GM12878 (cell line): Measurements from ENCODE around the gene FGB. TPM values are rescaled to one million over a fixed set of nuclear protein-coding genes. Genes with fewer than 3 reads are reported as not detected.

Experiments
- ATAC-seq: fragments of 200-7000 bp; cut with Tn5 transposase; 3 replicates; pipeline ENCODE4 v1.9.1; 2020; ENCODE audit warnings: mild to moderate bottlenecking, moderate library complexity
- BruUV-seq: library from RNA; stranded (reverse); fragments of 400-500 nt; replicated peaks from 2 replicates; lab custom pipeline; 2021; lab: Mats Ljungman, UMichigan
- CTCF ChIA-PET: fragments of 300-600 bp; sonication (Branson Sonifier 250); formaldehyde crosslinking; extraction: SDS; loops from one replicate; lab custom pipeline; 2021; ENCODE audit warnings: inconsistent platforms; lab: Yijun Ruan, JAX
- POLR2A ChIA-PET: fragments of 350-600 bp; formaldehyde crosslinking; extraction: SDS; loops from one replicate; lab custom pipeline; 2021; ENCODE audit warnings: inconsistent platforms; lab: Charles Lee
- RAD21 ChIA-PET: fragments of 300-600 bp; sonication (Branson Sonifier 250); formaldehyde crosslinking; loops from one replicate; lab custom pipeline; 2023; ENCODE audit warnings: antibody characterized with exemption; ENCODE audit not compliant: unreplicated experiment; lab: Charles Lee
- SMC1A ChIA-PET: fragments of 300-600 bp; sonication (Branson Sonifier 250); formaldehyde crosslinking; loops from one replicate; lab custom pipeline; 2023; ENCODE audit not compliant: unreplicated experiment, uncharacterized antibody; lab: Charles Lee
- DNase-seq: peaks from one replicate; pipeline ENCODE4 v3.0.0-alpha.2; 2011; ENCODE audit warnings: low read depth, low spot score
- FAIRE-seq: peaks from 3 replicates; lab custom pipeline; 2011; peaks lifted over from hg19 to GRCh38; lab: Jason Lieb, UNC
- H2AFZ ChIP-seq: 2 replicates; pipeline ENCODE4 v1.6.0; 2011; ENCODE audit warnings: low read depth, low read length, control low read depth; ENCODE audit not compliant: control insufficient read depth
- H3K27ac ChIP-seq: 2 replicates; pipeline ENCODE4 v1.5.1; 2011; ENCODE audit warnings: control low read depth; ENCODE audit not compliant: control insufficient read depth, insufficient read depth
- H3K27me3 ChIP-seq, 2 experiments: replicated peaks in 1 of 2; 2 replicates each; pipeline versions ENCODE4 v1.6.0 to v1.6.1; 2011; ENCODE audit warnings: low read length in 1 of 2; ENCODE audit not compliant: control insufficient read depth in 2 of 2, insufficient read depth in 2 of 2
- H3K36me3 ChIP-seq, 2 experiments: 2 replicates each; pipeline ENCODE4 v1.5.1; 2011; ENCODE audit warnings: low read length in 1 of 2; ENCODE audit not compliant: control insufficient read depth in 2 of 2, insufficient read depth in 2 of 2
- H3K4me1 ChIP-seq: 2 replicates; pipeline ENCODE4 v1.6.1; 2011; ENCODE audit warnings: mild to moderate bottlenecking, low read length, moderate library complexity, mixed read lengths; ENCODE audit not compliant: control insufficient read depth, insufficient read depth
- H3K4me2 ChIP-seq: 2 replicates; pipeline ENCODE4 v1.6.0; 2011; ENCODE audit warnings: control low read depth; ENCODE audit not compliant: control insufficient read depth, insufficient read depth
- H3K4me3 ChIP-seq: fragments of 200-600 bp; sonication (generic); 2 replicates; pipeline ENCODE4 v1.5.1; 2016
- H3K79me2 ChIP-seq: 2 replicates; pipeline ENCODE4 v1.6.0; 2011; ENCODE audit warnings: low read length; ENCODE audit not compliant: control insufficient read depth, insufficient read depth
- H3K9ac ChIP-seq: 2 replicates; pipeline ENCODE4 v1.8.0; 2011; ENCODE audit warnings: low read length, control low read depth, mixed read lengths; ENCODE audit not compliant: control insufficient read depth, insufficient read depth
- H3K9me3 ChIP-seq: replicated peaks from 3 replicates; pipeline ENCODE4 v1.5.1; 2011; ENCODE audit warnings: mild to moderate bottlenecking, low read length; ENCODE audit not compliant: control insufficient read depth, insufficient read depth
- H4K20me1 ChIP-seq: 2 replicates; pipeline ENCODE4 v1.6.0; 2011; ENCODE audit not compliant: control insufficient read depth, insufficient read depth
- ATF7 ChIP-seq: fragments of 450-650 bp; IDR thresholded peaks from 2 replicates; pipeline ENCODE4 v1.6.1; 2016; ENCODE audit warnings: low read depth, mild to moderate bottlenecking
- BMI1 ChIP-seq: fragments of 450-650 bp; IDR thresholded peaks from 2 replicates; pipeline ENCODE4 v1.6.1; 2016; ENCODE audit warnings: mild to moderate bottlenecking, moderate library complexity, borderline replicate concordance
- CREM ChIP-seq: IDR thresholded peaks from 2 replicates; pipeline ENCODE4 v1.6.1; 2014; ENCODE audit warnings: antibody characterized with exemption, low read depth
- DPF2 ChIP-seq: fragments of 450-650 bp; IDR thresholded peaks from 2 replicates; pipeline ENCODE4 v1.6.1; 2017; ENCODE audit warnings: mild to moderate bottlenecking
- LARP7 ChIP-seq: fragments of 450-650 bp; IDR thresholded peaks from 2 replicates; pipeline ENCODE4 v1.6.1; 2017; ENCODE audit warnings: mild to moderate bottlenecking
- MTA3 ChIP-seq: IDR thresholded peaks from 2 replicates; pipeline ENCODE4 v1.6.1; 2012; ENCODE audit warnings: low read length, inconsistent platforms, borderline replicate concordance
- NR2C1 ChIP-seq: fragments of 450-650 bp; IDR thresholded peaks from 2 replicates; pipeline ENCODE4 v1.6.1; 2017; ENCODE audit warnings: antibody characterized with exemption, mild to moderate bottlenecking, moderate library complexity
- NR2F1 ChIP-seq: fragments of 450-650 bp; conservative IDR thresholded peaks from 2 replicates; pipeline ENCODE4 v1.6.1; 2017; ENCODE audit warnings: mild to moderate bottlenecking
- POU2F2 ChIP-seq: IDR thresholded peaks from 3 replicates; pipeline ENCODE4 v1.6.1; 2011; ENCODE audit warnings: low read depth, mild to moderate bottlenecking, low read length, borderline replicate concordance
- SMAD1 ChIP-seq: fragments of 450-650 bp; IDR thresholded peaks from 2 replicates; pipeline ENCODE4 v1.6.1; 2018; ENCODE audit warnings: mild to moderate bottlenecking, low read depth; ENCODE audit not compliant: partially characterized antibody
- SREBF1 ChIP-seq: IDR thresholded peaks from 2 replicates; pipeline ENCODE4 v1.6.1; 2012; ENCODE audit warnings: mild to moderate bottlenecking, low read length
- TAF1 ChIP-seq: IDR thresholded peaks from 2 replicates; pipeline ENCODE4 v1.6.1; 2011; ENCODE audit warnings: mild to moderate bottlenecking, low read depth, low read length, borderline replicate concordance
- TCF7 ChIP-seq: IDR thresholded peaks from 2 replicates; pipeline ENCODE4 v1.6.1; 2014; ENCODE audit warnings: antibody characterized with exemption, borderline replicate concordance
- ZNF622 ChIP-seq: fragments of 450-650 bp; IDR thresholded peaks from 2 replicates; pipeline ENCODE4 v1.6.1; 2017; ENCODE audit warnings: mild to moderate bottlenecking, inconsistent platforms
- WGBS: methylation state at CpG from one replicate; pipeline ENCODE4 v1.1.6; 2016; ENCODE audit warnings: low lambda C conversion rate; ENCODE audit not compliant: insufficient replicate concordance, insufficient coverage; ENCODE audit errors: missing lambda C conversion rate; 5-methylcytosine and 5-hydroxymethylcytosine counted together
- in situ Hi-C: fragments of 300-500 bp; cut with MboI; formaldehyde crosslinking; loops from 9 replicates; pipeline ENCODE4 v1.14.3; 2018; ENCODE audit warnings: mixed read lengths
- intact Hi-C: fragments of 100-400 bp; cut with micrococcal nuclease; formaldehyde crosslinking; loops from one replicate; pipeline ENCODE4 v1.14.2; 2022; ENCODE audit not compliant: unreplicated experiment
- polyA plus RNA-seq, 11 experiments: library from polyadenylated mRNA; depleted of rRNA in 4 of 11; unstranded in 6 of 11; stranded (reverse) in 5 of 11; fragments of >200 nt; fragmentation: Nextera tagmentation in 4 of 11; fragmentation: Illumina TruSeq in 1 of 11; extraction: Ambion mirVana in 4 of 11; extraction: Trizol in 1 of 11; gene quantifications; 1 replicate in 1 of 11; 2 replicates in 10 of 11; pipeline versions ENCODE4 v1.2.1 to v1.2.3, GENCODE V29; 2011 to 2016; ENCODE audit warnings: inconsistent platforms in 2 of 11, missing spikeins in 2 of 11, low read depth in 1 of 11
- total RNA-seq, 4 experiments: library from RNA; depleted of rRNA in 3 of 4; stranded (reverse); fragments of >200 nt in 3 of 4; fragmentation: Illumina TruSeq in 1 of 4; extraction: Trizol in 1 of 4; gene quantifications; 2 replicates each; pipeline versions ENCODE4 v1.2.1 to v1.2.3, GENCODE V29; 2013 to 2021
- TF ChIP-seq, protein P1 (sequence below): fragments of 450-650 bp; formaldehyde crosslinking; IDR thresholded peaks from 2 replicates; pipeline ENCODE4 v1.4.0; 2020; ENCODE audit warnings: mild to moderate bottlenecking, moderate library complexity

Gene FGB
- total and polyA plus RNA-seq, 10 of the 15 experiments (the other 5 are each of a cell fraction or from before 2014, with no cell fraction given) = 0.04 to 2.7 TPM; not detected in 8

DNA sequence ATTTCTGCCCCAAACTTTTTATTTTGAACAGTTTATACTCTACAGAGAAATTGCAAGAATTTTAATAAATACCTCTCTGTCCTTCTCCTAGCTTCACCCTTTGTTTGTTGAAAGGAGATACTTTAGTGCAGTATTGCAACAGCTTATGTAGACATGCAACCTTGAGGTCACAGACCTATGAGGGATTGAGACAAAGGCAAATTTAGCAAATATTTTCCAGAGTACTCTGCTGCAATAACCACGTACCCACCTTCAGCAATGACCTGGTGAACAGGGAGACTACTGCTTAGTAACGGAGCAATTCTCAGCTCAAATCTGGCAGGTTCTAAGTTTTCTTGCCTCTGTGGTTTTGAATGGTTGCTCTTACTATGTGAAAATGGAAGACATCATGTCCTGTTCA lies 14.5 kb downstream of the FGB start:
- SMC1A ChIA-PET = interaction anchor here (0.9 kb wide), 1 partner anchor 15 kb away, joined by 3 read pairs; no protein-coding TSS in a partner anchor
- POLR2A ChIA-PET = interaction anchor here (0.5 kb wide), 1 partner anchor 18 kb away, joined by 3 read pairs; no protein-coding TSS in a partner anchor
- Histone ChIP-seq H3K4me3 (no peak overlapping the region), H3K27me3 (no peaks in the 10 kb centered on the region), H3K9ac (no peak overlapping the region), H3K27ac (no peak overlapping the region), H3K4me1 (no peaks in the 10 kb centered on the region), H3K4me2 (no peak overlapping the region), H4K20me1 (no peaks in the 10 kb centered on the region), H3K36me3 (no peaks in the 10 kb centered on the region), H2AFZ (no peak overlapping the region), H3K79me2 (no peaks in the 10 kb centered on the region), H3K9me3 (no peaks in the 10 kb centered on the region)
- no peak for TF ChIP-seq BMI1
- no peak for TF ChIP-seq POU2F2
- no peak for TF ChIP-seq ZNF622
- no peak for TF ChIP-seq LARP7
- TF ChIP-seq TCF7 = no peak
- TF ChIP-seq CREM = no peak
- no peak for TF ChIP-seq ATF7
- no peak for TF ChIP-seq TAF1
- TF ChIP-seq SMAD1 = no peak
- no peak for TF ChIP-seq MTA3
- TF ChIP-seq NR2C1 = no peak
- TF ChIP-seq, protein P1, sequence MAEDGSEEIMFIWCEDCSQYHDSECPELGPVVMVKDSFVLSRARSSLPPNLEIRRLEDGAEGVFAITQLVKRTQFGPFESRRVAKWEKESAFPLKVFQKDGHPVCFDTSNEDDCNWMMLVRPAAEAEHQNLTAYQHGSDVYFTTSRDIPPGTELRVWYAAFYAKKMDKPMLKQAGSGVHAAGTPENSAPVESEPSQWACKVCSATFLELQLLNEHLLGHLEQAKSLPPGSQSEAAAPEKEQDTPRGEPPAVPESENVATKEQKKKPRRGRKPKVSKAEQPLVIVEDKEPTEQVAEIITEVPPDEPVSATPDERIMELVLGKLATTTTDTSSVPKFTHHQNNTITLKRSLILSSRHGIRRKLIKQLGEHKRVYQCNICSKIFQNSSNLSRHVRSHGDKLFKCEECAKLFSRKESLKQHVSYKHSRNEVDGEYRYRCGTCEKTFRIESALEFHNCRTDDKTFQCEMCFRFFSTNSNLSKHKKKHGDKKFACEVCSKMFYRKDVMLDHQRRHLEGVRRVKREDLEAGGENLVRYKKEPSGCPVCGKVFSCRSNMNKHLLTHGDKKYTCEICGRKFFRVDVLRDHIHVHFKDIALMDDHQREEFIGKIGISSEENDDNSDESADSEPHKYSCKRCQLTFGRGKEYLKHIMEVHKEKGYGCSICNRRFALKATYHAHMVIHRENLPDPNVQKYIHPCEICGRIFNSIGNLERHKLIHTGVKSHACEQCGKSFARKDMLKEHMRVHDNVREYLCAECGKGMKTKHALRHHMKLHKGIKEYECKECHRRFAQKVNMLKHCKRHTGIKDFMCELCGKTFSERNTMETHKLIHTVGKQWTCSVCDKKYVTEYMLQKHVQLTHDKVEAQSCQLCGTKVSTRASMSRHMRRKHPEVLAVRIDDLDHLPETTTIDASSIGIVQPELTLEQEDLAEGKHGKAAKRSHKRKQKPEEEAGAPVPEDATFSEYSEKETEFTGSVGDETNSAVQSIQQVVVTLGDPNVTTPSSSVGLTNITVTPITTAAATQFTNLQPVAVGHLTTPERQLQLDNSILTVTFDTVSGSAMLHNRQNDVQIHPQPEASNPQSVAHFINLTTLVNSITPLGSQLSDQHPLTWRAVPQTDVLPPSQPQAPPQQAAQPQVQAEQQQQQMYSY (CRISPR knock-in tag) = no peak
- TF ChIP-seq NR2F1 = no peak
- no peak for TF ChIP-seq DPF2
- TF ChIP-seq SREBF1 = no peak
- FAIRE-seq (no peak), DNase-seq (no peak), ATAC-seq (no peak)
- WGBS = 24% methylated on average over 2 of the region's 2 CpGs
- intact Hi-C loops (no loop called here), in situ Hi-C loops (no loop called here)
- BruUV-seq = no TSS peak
- CTCF ChIA-PET = interaction anchor here (1.0 kb wide), 1 partner anchor 18 kb away, joined by 3 read pairs; no protein-coding TSS in a partner anchor
- RAD21 ChIA-PET = no interaction called here
